Right forelimb (tissue), 1 donor: Measurements from ENCODE around the gene AADAT.
"Not testable (repeated sequence)": the region's sequence is repeated elsewhere in the genome, so short reads cannot be mapped to it uniquely, and the experiment has no call there.

ENCODE experiments used
- DNase-seq: peaks from one replicate; pipeline ENCODE4 v3.0.0-alpha.2; 2018

The AADAT gene

GRCh38 chr4:170089668-170090351 is at the start of gene AADAT:
TSS of gene AADAT (minus strand) at chr4:170089956. CDS start at chr4:170089690, 266 bp downstream.
- DNase-seq: peak; percentile 92

- DNase-seq: peak; percentile 84
These were observed 48.9 kb upstream of the AADAT start for GRCh38 chr4:170138580-170139194.

GRCh38 chr4:170137927-170138326 is 48.2 kb upstream of the AADAT start:
- DNase-seq: no peak

GRCh38 chr4:170137466-170137865 is 47.7 kb upstream of the AADAT start:
- DNase-seq: no peak

- no peak for DNase-seq
These were observed 45.1 kb upstream of the AADAT start for GRCh38 chr4:170134821-170135220.

GRCh38 chr4:170128219-170128804 is 38.6 kb upstream of the AADAT start:
- no peak for DNase-seq

- DNase-seq: no peak
These were observed 38.0 kb upstream of the AADAT start for GRCh38 chr4:170127758-170128157.

GRCh38 chr4:170124406-170124805 is 34.6 kb upstream of the AADAT start:
- DNase-seq: no peak

GRCh38 chr4:170122252-170122651 is 32.5 kb upstream of the AADAT start:
- no peak for DNase-seq

GRCh38 chr4:170114636-170115035 is 24.9 kb upstream of the AADAT start:
- no peak for DNase-seq

- DNase-seq: not testable (repeated sequence)
These were observed 24.4 kb upstream of the AADAT start for GRCh38 chr4:170114183-170114582.

- no peak for DNase-seq
These were observed 21.8 kb upstream of the AADAT start for GRCh38 chr4:170111546-170111945.

GRCh38 chr4:170111085-170111484 is 21.3 kb upstream of the AADAT start:
- no peak for DNase-seq

- DNase-seq: no peak
These were observed 20.5 kb upstream of the AADAT start for GRCh38 chr4:170110285-170110672.

- DNase-seq: no peak
These were observed 20.0 kb upstream of the AADAT start for GRCh38 chr4:170109586-170110284.

GRCh38 chr4:170106900-170107299 is 17.1 kb upstream of the AADAT start:
- DNase-seq: no peak

GRCh38 chr4:170102426-170102825 is 12.7 kb upstream of the AADAT start:
- DNase-seq: no peak

- not testable (repeated sequence) for DNase-seq
These were observed 8.4 kb upstream of the AADAT start for GRCh38 chr4:170098171-170098570.

GRCh38 chr4:170097681-170098080 is 7.9 kb upstream of the AADAT start:
- no peak for DNase-seq

- no peak for DNase-seq
These were observed 4.3 kb upstream of the AADAT start for GRCh38 chr4:170093973-170094535.

GRCh38 chr4:170091069-170091696 is 1.4 kb upstream of the AADAT start:
- no peak for DNase-seq

GRCh38 chr4:170090352-170091052 is 746 bp upstream of the AADAT start:
- no peak for DNase-seq
